ENCODE measurements around the gene RNF41.
A peak's percentile ranks its signal among the peaks of the same experiment; 100 is the strongest.
"Not testable (repeated sequence)": the region's sequence is repeated elsewhere in the genome, so short reads cannot be mapped to it uniquely, and the experiment has no call there.

RNF41 gene

DNA sequence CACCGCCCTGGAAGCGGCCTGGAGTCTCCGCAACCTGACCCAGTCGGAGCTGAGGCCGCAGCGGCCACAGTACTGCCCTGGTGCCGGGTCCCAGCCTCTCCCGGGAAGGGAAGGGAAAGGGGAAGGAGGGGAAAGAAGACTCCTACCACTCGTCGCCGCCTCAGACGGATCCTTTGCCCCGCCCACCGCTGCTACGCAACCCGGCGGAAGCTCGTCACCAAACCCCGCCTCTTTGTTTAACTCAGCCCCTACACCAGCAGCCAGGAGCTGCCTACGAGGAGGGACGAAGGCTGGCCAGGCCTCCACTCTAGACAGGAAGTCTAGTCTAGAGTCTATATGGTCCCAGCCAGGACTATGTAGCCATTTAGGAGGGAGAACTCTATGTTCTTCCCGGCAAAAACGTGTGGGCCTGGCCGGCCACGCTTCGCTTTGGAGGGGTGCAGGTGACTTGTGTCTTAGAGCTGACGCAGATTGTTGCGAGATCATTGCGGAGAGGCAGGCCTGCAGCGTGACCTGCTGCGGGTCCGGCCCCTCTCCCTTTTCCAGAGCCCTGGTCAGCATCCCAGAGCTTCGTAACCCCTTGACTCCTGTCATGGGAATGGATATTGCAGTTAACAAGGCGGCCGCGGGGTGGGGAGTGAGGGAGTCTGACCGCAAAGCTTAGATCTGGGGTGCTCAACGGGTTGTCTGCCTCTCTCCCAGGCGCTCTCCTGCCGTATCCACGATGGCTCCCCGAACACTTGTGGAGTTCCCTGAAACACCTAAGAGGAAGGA is at the start of gene RNF41:
Gene RNF41 (minus strand): TSS at position 166 of the 774 bp plus-strand sequence. CDS start 7,875 bp downstream, outside the sequence.
- peak; percentile 97 for DNase-seq (ENCODE audit: low spot score)

- DNase-seq (ENCODE audit: low spot score): peak; percentile 53
Measured at GRCh38 chr12:56271031-56271430, 49.3 kb upstream of the RNF41 start.

GRCh38 chr12:56267443-56268071 is 45.8 kb upstream of the RNF41 start:
- peak; percentile 28 for DNase-seq (ENCODE audit: low spot score)

GRCh38 chr12:56266693-56267442 is 45.1 kb upstream of the RNF41 start, which contains the start of gene COQ10A:
TSS of gene COQ10A (plus strand) at chr12:56266942. CDS start at chr12:56267119, 177 bp downstream.
- peak; percentile 97 for DNase-seq (ENCODE audit: low spot score)

GRCh38 chr12:56266068-56266692 is 44.5 kb upstream of the RNF41 start:
- DNase-seq (ENCODE audit: low spot score): not testable (repeated sequence)

- not testable (repeated sequence) for DNase-seq (ENCODE audit: low spot score)
Measured at GRCh38 chr12:56262955-56263354, 41.2 kb upstream of the RNF41 start.

DNA sequence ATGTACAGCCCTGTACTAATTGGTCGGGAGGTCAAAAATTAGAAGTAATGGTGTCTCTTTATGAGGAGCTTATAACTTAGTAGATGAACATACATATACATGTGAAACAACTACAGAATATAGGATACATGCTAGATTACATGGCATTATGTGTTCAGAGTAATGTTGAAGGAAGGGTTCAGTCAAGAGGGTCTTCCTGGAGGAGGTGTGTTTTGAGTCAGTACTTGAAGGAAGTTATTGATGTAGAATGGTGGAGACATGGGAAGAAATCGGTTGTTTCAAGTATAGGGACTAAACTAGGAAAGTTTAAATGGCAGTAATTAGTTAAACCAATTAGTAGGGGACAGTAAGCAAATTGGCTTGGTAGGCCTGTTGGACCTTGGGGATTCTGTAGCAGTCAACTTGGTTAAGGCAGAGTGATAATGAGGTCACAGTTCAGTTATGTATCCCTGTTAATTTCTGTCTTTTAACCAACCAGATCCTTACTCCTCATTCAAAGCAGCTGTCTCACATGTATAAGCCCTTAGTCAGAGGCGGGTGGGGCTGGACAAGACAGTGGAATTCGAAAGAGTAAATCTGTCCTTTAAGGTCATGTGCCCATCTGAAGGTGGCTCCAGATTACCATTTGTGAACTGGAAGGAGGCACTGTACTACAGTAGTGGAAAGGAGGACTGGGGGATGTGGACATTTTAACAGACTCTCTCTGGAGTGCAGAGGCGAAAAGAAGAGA is 39.9 kb upstream of the RNF41 start:
- peak; percentile 87 for DNase-seq (ENCODE audit: low spot score)

DNA sequence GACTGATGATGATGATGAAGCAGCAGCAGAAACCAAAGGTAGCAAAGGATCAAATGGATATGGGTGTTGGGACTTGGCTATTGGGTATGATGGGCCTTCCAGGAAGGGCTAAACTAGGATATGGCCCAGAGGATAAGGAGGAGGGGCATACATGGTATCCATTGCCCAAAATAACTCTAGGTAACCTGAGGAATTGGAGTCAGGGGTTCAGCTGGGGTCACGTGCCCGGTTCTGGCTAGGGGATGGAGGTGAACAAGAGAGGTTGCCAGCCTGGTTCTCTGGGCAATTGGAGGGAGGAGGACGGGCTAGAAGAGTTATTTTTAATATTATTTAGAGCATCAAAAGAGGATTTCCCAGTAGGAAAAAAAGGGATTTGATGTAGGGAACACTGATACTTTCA is 39.2 kb upstream of the RNF41 start:
- no peak for DNase-seq (ENCODE audit: low spot score)

- DNase-seq (ENCODE audit: low spot score): no peak
Measured at GRCh38 chr12:56260380-56260779, 38.7 kb upstream of the RNF41 start.

GRCh38 chr12:56258820-56259183 is 37.1 kb upstream of the RNF41 start:
- no peak for DNase-seq (ENCODE audit: low spot score)

- DNase-seq (ENCODE audit: low spot score): peak; percentile 97
Measured at GRCh38 chr12:56258068-56258819, 36.5 kb upstream of the RNF41 start, which contains the start of gene ANKRD52. TSS of gene ANKRD52 (minus strand) at chr12:56258384. CDS start at chr12:56258269, 115 bp downstream.

DNA sequence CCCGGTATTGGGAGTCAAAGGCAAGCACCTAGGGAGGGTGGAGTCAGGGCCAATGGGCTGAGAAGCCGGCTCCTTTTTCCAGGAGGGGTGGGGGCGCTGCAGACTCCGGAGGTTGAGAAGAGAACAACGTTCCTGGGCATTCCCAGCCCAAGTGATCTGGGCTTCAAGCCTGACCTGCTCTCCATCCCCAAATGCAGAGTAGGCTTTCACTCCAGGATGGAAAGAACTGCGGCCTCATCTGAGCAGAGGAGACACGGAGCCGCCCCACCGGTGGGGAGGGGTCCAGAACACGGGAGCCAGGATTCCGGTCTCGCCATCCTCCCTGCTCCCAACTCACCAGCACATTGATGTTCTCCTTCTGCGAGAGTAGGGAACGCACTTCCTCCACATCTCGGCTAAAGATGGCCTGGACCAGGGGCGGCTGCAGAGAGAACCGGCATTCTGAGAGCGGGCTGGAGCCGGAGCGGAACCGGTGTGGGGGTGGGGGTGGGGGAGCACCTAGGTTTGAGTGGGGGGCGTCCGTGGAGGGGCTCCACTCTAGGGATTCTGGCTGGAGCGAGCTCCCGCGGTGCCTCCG is 35.9 kb upstream of the RNF41 start:
- peak; percentile 63 for DNase-seq (ENCODE audit: low spot score)

GRCh38 chr12:56257071-56257470 is 35.3 kb upstream of the RNF41 start:
- no peak for DNase-seq (ENCODE audit: low spot score)

DNA sequence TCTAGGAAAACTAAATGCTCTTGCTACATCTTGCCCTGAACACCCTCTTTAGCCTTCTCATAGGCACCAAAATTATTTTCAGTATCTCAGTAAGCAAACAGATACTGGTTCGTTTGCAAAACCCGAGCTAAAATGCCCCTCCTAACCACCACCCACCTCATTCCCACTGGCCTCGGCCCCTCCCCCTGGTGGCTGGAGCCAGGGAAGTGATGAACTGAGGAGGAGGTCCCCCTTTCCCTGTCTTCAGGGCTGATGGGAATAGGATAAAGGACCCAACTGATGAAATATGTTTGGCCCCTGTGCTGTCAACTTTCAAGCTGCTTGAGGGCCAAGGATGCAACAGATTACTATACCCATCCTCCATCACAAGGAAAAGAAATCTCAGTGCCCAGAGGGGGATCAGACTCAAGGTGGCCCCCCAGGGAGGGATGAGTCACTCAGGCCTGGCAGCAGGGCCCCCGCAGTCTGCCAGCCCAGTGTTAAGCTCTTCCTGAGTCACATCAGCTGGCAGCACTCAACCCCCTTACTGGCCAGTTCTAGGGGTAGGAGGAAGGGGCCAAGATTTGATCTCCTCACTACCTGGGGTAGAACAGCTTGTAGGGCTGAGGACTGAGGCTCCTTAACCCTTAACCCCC is 34.7 kb upstream of the RNF41 start:
- DNase-seq (ENCODE audit: low spot score): peak; percentile 52

- no peak for DNase-seq (ENCODE audit: low spot score)
Measured at GRCh38 chr12:56255671-56256070, 33.9 kb upstream of the RNF41 start.

- no peak for DNase-seq (ENCODE audit: low spot score)
Measured at GRCh38 chr12:56253091-56253490, 31.4 kb upstream of the RNF41 start.

- no peak for DNase-seq (ENCODE audit: low spot score)
Measured at GRCh38 chr12:56252649-56253048, 30.9 kb upstream of the RNF41 start.

GRCh38 chr12:56248711-56249110 is 27.0 kb upstream of the RNF41 start:
- no peak for DNase-seq (ENCODE audit: low spot score)

GRCh38 chr12:56247923-56248322 is 26.2 kb upstream of the RNF41 start:
- no peak for DNase-seq (ENCODE audit: low spot score)

DNA sequence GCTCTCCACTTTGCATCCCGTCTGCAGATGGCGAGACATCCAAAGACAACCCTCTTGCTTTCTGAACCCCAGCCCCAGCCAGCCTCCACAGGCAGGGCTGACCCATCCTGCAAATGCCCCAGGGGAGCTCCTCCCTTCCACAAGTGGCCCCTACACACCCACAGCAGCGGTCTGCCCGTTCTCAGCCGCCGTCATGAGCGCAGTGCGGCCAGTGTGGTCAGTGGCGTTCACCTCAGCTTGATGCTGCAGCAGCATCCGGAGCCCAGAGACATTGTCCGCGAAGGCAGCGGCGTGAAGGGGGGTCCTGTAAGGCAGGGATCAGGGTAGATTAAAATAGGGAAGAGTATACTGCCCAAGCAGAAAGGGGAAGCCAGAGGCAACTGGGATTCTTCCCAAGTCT is 22.8 kb upstream of the RNF41 start:
- DNase-seq (ENCODE audit: low spot score): no peak

All from GM03348 (cell line).